KOPT-K1 (cell line): Measurements from ENCODE around the gene CCDC12.

Experiments used
- H3K27ac ChIP-seq: fragments of 200-600 bp; sonication (generic); 2 replicates; pipeline ENCODE4 v1.5.1; 2016; ENCODE audit warnings: antibody characterized with exemption, mild to moderate bottlenecking, low read depth, low read length; ENCODE audit not compliant: poor library complexity, severe bottlenecking
- H3K36me3 ChIP-seq: fragments of 200-600 bp; sonication (generic); 2 replicates; pipeline ENCODE4 v1.5.1; 2017; ENCODE audit warnings: antibody characterized with exemption, mild to moderate bottlenecking, low read length, moderate library complexity; ENCODE audit not compliant: insufficient read depth
- H3K9me3 ChIP-seq: fragments of 200-600 bp; sonication (generic); 2 replicates; pipeline ENCODE4 v1.5.1; 2017; ENCODE audit warnings: antibody characterized with exemption, low read length, mild to moderate bottlenecking; ENCODE audit not compliant: insufficient read depth, poor library complexity, severe bottlenecking

The CCDC12 gene

GRCh38 chr3:46926447-46926846 is 50.1 kb downstream of the CCDC12 start:
- Histone ChIP-seq H3K9me3 (peaks cover 24% of the 10 kb centered on the region), H3K27ac (peak overlapping the region; percentile 88), H3K36me3 (peaks cover 85% of the 10 kb centered on the region)

- Histone ChIP-seq H3K9me3 (peaks cover 24% of the 10 kb centered on the region), H3K36me3 (peaks cover 85% of the 10 kb centered on the region), H3K27ac (peak overlapping the region; percentile 88)
Measured at GRCh38 chr3:46926039-46926438, 50.5 kb downstream of the CCDC12 start.

- H3K27ac ChIP-seq, result peak overlapping the region; percentile 88
- peaks cover 85% of the 10 kb centered on the region for H3K36me3 ChIP-seq
- peaks cover 22% of the 10 kb centered on the region for H3K9me3 ChIP-seq
Measured at GRCh38 chr3:46925585-46925934, 51.0 kb downstream of the CCDC12 start.

- Histone ChIP-seq H3K27ac (peak overlapping the region; percentile 88), H3K9me3 (peaks cover 17% of the 10 kb centered on the region), H3K36me3 (peaks cover 85% of the 10 kb centered on the region)
Measured at GRCh38 chr3:46924921-46925584, 51.5 kb downstream of the CCDC12 start.

DNA sequence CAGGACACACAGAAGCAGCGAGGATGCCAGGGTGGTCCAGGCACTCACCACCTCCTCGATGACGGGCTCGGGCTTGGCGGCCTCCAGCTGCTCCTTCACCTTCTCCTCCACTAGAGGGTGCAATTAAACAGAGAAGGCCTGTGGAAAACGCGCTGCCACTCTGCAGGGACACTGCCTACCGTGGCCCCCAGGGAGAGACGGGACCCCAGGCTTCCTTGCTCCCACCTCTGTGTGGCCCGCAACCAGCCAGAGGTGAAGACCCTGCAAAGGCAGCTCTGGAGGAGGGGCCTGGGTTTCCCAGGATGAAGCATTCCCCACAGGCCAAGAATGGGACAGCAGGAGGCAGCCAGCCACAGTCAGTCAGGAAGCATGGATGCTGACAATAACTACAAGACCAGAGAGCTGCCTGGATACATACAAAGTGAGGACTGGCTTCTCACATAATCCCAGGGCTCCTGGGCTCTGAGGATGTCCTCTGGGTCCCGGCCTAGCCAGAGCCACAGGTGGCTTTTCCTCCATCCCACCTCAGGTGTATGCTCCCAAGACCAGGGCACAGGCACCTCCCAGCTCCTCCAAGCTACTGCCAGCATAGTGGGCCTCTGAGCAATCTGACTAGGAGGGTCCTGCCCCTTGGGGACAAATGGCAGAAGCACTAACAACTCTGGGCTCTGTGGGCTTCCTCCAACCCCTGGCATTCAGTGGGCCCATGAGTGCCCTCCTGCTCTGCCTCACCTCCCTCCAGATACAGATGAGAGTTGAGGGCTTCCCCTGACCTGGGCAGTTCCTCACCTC is 52.8 kb downstream of the CCDC12 start:
- Histone ChIP-seq H3K27ac (no peak overlapping the region), H3K36me3 (peaks cover 87% of the 10 kb centered on the region), H3K9me3 (peaks cover 9% of the 10 kb centered on the region)

GRCh38 chr3:46922871-46923558 is 53.5 kb downstream of the CCDC12 start:
- Histone ChIP-seq H3K9me3 (peaks cover 11% of the 10 kb centered on the region), H3K36me3 (peaks cover 89% of the 10 kb centered on the region), H3K27ac (no peak overlapping the region)

- H3K36me3 ChIP-seq, result peaks cover 89% of the 10 kb centered on the region
- H3K27ac ChIP-seq, result no peak overlapping the region
- H3K9me3 ChIP-seq, result peaks cover 13% of the 10 kb centered on the region
Measured at GRCh38 chr3:46922426-46922825, 54.1 kb downstream of the CCDC12 start.

- Histone ChIP-seq H3K9me3 (peaks cover 13% of the 10 kb centered on the region), H3K27ac (no peak overlapping the region), H3K36me3 (peaks cover 94% of the 10 kb centered on the region)
Measured at GRCh38 chr3:46921871-46922271, 54.7 kb downstream of the CCDC12 start.

DNA sequence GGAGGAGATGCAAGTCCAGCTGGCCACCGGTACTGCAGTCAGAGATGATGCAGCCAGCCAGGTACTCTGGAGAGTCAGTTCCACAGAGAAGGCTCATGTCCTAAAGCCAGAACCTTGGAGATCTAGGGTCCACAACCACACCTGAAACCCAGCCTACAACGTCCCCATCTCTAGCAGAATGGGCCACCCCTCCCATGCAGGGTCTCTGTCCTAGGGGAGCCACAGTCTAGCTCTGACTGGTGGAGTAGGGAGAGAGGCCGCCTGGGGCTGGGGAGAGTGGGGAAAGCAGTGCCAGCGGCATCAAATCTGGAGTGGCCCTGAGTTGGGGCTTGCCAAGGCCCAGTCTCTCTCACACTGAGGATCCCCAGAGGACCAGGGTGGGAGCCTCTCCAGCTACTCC is 55.5 kb downstream of the CCDC12 start:
- Histone ChIP-seq H3K36me3 (peaks cover 99% of the 10 kb centered on the region), H3K9me3 (peaks cover 13% of the 10 kb centered on the region), H3K27ac (no peak overlapping the region)

- Histone ChIP-seq H3K36me3 (peaks cover 93% of the 10 kb centered on the region), H3K9me3 (peaks cover 13% of the 10 kb centered on the region), H3K27ac (no peak overlapping the region)
Measured at GRCh38 chr3:46918634-46919033, 57.9 kb downstream of the CCDC12 start.

- Histone ChIP-seq H3K36me3 (peaks cover 88% of the 10 kb centered on the region), H3K27ac (no peak overlapping the region), H3K9me3 (peaks cover 13% of the 10 kb centered on the region)
Measured at GRCh38 chr3:46918202-46918601, 58.3 kb downstream of the CCDC12 start.

DNA sequence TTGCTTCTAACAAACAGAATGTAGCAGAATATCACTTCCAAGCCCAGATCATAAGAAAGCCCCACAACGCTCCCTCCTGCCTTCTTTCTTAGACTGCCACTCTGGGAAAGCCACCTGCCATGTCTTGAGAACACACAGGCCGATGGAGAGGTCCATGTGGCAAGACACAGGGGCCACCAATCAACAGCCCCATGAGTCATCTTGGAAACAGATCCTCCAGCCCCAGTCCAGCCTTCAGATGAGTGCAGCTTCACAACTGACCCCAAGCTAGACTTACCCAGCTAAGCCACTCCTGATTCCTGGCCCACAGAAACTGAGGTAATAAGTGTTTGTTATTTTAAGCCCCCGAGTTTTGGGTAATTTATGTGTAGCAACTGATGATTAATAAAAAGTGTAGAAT is 59.3 kb downstream of the CCDC12 start:
- H3K36me3 ChIP-seq, result peaks cover 82% of the 10 kb centered on the region
- peaks cover 13% of the 10 kb centered on the region for H3K9me3 ChIP-seq
- H3K27ac ChIP-seq, result no peak overlapping the region

- peaks cover 78% of the 10 kb centered on the region for H3K36me3 ChIP-seq
- no peak overlapping the region for H3K27ac ChIP-seq
Measured at GRCh38 chr3:46916799-46917198, 59.7 kb downstream of the CCDC12 start.

DNA sequence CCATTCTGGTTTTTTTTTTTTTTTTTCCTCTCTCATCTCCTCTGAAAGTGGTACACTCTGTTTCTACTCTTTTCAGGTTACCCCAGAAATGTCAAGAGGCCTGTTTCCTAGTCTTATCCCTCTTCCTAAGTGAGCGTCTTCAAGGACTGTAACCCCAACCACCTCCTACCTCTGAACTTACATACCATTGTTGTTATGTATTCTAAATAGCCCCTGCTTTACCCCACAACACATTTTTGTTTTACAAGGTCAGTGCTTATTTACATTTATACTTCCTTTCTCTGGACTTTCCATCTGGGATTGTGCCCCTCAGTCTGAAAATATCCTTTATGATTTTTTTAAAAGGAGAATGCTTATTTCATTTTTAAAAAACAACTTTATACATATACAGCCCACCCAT is 60.3 kb downstream of the CCDC12 start:
- H3K9me3 ChIP-seq, result peaks cover 13% of the 10 kb centered on the region
- no peak overlapping the region for H3K27ac ChIP-seq
- H3K36me3 ChIP-seq, result peaks cover 72% of the 10 kb centered on the region

More at GRCh38 chr3:46916799-46917198, 59.7 kb downstream of the CCDC12 start:
- peaks cover 13% of the 10 kb centered on the region for H3K9me3 ChIP-seq

DNA sequence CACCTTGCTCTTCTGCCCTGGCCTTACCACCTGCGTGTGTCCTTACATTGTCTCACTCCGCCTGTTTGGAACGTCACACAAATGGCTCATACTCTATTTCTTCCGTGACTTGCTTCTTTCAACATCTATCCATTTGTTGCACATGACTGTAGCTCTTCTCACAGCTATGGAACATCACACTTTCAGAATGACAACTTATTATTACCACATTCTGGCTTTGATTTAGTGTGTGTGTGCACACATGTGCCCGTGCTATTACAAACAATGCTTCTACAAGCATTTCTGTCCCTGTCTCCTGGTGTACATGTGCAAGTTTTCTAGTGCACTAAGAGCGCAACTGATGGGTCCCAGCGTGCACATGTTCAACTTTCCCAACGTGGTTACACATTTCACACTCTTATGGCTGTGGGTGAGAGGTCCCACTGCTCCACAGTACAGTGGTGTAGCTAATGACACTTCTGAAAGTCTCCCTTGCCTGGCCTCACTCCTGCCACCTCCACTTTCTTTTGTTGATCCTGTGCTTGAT is 61.2 kb downstream of the CCDC12 start:
- H3K36me3 ChIP-seq, result peaks cover 63% of the 10 kb centered on the region
- peaks cover 13% of the 10 kb centered on the region for H3K9me3 ChIP-seq
- H3K27ac ChIP-seq, result no peak overlapping the region
